Activated CD8-positive, alpha-beta memory T cell treated with anti-CD3 and anti-CD28 coated beads for 36 hours (primary cell): Measurements from ENCODE around the gene ELP4. TPM values are rescaled to one million over a fixed set of nuclear protein-coding genes. Genes with fewer than 3 reads are reported as not detected.

ENCODE experiments used
- CTCF ChIA-PET: fragments of 350-600 bp; sonication (Branson Sonifier 250); formaldehyde crosslinking; loops from one replicate; lab custom pipeline; 2021; ENCODE audit warnings: antibody characterized with exemption; lab: Charles Lee
- POLR2A ChIA-PET: fragments of 350-600 bp; sonication (Branson Sonifier 250); formaldehyde crosslinking; loops from one replicate; lab custom pipeline; 2021; ENCODE audit warnings: antibody characterized with exemption; lab: Charles Lee
- total RNA-seq, 2 experiments: library from RNA; stranded (reverse); gene quantifications; one replicate each; pipeline ENCODE4 v1.2.3, GENCODE V29; 2021

Gene ELP4
- total RNA-seq, 2 experiments from 2014 or later = 21.4 to 24.8 TPM

- POLR2A ChIA-PET = no interaction called here
Measured at GRCh38 chr11:31814176-31814868, 304.8 kb downstream of the ELP4 start.

DNA sequence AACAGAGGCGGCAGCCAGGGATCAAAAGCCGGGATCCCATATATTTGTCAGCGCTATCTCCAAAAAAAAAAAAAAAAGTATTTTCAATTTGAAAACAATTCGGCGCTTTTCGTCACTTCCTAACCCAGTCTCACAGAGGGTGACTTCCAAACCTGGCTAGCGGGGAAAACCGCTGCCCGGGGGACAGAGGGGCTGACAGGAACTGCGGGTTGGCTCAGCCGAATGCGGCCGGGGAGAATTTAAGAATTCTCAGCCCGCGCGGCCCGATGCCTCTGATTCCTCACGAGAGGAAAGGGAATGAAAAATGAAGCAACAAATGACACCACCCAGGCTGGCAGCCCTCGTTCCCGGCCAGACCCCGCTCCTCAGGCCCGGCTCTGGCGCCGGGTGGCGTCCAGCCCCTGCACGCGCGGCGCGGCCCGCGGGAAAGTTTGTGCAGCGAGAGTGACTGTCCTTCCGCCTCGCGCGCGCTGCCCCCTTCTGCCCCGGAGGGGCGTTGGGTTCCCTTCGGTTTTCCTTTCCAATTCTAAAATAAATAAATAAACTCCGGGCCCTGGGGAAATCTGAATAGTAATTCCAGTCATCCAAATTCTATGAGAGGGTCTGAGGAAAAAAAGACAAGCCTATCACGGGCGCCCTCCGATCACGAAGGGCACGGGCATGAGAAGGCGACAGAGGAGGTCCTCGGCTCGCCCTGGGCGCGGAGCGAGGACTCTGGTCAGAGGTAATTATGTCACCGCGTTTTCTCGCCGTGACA is 306.3 kb downstream of the ELP4 start:
- ChIA-PET CTCF (interaction anchor here (0.7 kb wide), 1 partner anchor 236 kb away, joined by 5 read pairs; no protein-coding TSS in a partner anchor), POLR2A (no interaction called here)

More at GRCh38 chr11:31814176-31814868, 304.8 kb downstream of the ELP4 start:
- CTCF ChIA-PET = no interaction called here

- CTCF ChIA-PET = no interaction called here
- POLR2A ChIA-PET = no interaction called here
Measured at GRCh38 chr11:31816468-31817053, 307.0 kb downstream of the ELP4 start.

GRCh38 chr11:31817054-31817620 is 307.6 kb downstream of the ELP4 start:
- ChIA-PET CTCF (no interaction called here), POLR2A (no interaction called here)

DNA sequence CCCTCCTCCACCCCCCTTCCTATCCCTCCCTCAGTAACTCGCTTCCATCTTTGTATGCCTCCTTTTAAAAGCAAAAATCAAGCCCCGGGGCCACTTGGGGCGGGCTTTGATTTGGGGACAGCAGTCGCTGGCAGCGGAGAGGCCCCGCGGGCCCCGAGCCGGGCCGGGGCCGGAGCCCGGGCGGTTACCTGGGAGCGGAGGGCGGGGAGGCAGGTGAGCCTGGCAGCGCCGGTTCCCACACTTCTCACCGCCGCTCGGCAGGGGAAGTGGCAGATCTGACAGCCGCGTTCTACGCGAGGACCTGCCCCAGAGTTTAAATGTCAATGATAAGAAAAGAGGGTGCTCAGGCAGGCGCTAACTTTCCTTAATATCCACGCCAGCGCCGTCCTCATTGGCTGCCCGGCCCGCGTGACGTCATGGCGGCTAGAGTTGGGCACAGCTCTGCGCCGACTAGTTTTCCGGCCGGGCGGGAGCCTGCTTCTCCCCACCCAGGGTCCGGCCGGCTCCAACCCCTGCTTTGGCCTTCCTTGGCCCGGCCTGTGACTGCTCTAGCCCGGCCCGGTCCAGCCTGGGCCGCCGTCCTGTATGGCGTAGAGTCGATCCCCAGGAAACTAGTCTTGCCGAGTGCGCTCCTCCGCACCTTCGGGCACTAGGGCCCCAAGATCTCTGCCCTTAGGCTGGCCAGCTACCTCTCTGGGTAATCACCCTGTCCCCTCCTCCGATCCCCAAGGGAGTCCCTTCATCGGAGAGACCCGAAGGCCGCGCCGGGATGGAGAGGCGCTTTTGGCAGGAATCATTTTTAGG is 308.3 kb downstream of the ELP4 start:
- CTCF ChIA-PET = no interaction called here
- POLR2A ChIA-PET = no interaction called here

- ChIA-PET POLR2A (no interaction called here), CTCF (no interaction called here)
Measured at GRCh38 chr11:31818425-31818755, 308.8 kb downstream of the ELP4 start.

DNA sequence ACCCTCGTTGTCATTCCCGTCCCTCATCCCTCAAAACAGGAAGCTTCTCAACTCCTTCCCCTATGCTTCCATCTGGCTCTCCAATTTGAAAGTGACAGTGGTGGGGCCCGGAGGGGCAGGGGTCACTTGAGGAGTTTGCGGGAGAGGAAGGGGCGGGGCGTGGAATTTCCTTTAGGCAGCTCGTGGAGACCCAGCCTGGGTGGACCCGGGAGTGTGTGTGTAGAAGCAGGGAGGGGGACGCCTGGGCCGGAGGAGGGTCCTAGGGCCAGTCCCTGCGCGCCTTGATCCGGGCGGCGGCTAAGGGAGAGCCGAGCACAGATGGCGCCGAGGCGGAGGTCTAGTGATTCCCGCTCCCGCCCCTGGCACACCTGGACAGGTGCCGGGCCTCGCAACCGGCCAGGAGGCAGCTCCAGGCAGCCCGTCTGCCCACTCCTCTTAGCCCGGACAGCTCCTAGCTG is 309.3 kb downstream of the ELP4 start:
- ChIA-PET CTCF (no interaction called here), POLR2A (no interaction called here)

GRCh38 chr11:31819621-31820437 is 310.3 kb downstream of the ELP4 start:
- POLR2A ChIA-PET = no interaction called here
- CTCF ChIA-PET = no interaction called here

DNA sequence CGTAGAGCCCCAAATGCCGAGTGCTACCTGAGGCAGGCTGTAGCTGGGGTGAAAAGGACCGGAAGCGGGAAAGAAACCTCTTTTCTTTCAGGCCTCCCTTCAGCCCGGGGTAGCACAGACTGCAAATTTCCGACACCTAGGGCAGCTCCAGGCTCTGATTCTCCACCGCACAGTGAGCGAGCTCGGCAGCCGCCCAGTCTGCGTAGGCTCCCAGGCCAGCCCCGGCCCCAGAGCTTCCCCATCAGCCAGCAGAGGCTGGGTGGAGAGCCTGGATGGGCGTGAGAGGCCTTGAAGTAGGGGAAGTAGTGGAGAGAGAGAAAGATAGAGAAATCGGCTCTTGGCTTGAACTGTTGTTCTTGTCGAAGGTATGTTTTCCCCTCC is 310.9 kb downstream of the ELP4 start:
- ChIA-PET POLR2A (no interaction called here), CTCF (no interaction called here)

GRCh38 chr11:31821235-31821764 is 311.7 kb downstream of the ELP4 start:
- CTCF ChIA-PET = no interaction called here
- POLR2A ChIA-PET = no interaction called here

DNA sequence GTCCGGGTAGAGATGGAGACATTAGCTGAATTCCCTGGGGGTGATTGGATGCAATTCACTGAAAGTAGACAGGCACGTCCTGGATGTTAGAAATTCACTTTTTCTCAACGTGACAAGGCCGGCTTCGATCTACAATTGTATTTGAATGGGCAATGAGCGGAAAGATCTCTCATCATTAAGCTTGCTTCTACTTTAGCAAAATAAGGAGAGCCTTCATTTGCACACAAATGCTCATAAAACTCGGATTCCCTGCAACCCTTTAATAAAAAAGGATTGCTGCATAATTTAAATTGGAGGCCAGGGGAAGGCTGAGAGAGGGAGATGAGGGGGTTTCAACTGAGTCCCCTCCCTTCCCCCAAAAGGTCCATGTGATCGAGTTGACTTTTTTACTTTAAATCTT is 312.2 kb downstream of the ELP4 start:
- ChIA-PET POLR2A (no interaction called here), CTCF (interaction anchor here (0.7 kb wide), 1 partner anchor 21 kb away, joined by 3 read pairs; no protein-coding TSS in a partner anchor)

DNA sequence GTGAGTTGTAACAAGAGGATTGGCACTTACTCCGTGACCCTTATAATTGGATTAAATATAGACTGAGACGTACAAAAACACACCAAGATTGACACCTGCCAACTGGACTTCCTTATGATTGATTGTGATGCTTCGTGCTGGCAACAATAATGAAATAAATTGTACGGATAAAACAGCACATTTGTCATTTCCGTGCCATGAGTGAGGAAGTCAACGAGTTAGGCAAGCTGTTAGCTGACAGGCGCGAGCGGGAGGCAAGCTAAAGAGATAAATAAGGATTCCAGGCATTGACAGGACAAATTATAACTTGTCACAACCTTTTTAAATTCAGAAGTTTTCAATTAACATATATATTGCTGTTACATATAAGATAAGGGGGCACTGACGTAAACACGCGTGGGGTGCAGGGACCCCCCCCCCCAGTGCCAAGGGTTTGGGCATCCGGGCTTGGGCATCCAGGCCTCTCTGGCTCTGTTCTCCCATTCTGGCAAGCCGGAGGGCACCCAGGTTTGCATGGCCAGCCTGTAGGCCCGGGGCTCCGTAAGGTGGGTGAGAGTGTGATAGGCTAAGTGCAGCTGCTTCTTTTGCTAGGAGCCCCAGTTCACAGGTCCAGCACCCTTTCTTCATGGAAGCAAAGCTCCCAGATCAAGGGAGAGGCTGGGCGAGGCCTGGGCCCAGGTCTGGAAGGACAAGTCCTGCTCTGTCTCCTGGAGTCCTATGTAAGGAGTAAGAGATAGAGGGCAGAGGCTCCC is 312.8 kb downstream of the ELP4 start:
- POLR2A ChIA-PET = no interaction called here
- CTCF ChIA-PET = interaction anchor here (0.7 kb wide), 1 partner anchor 22 kb away, joined by 3 read pairs; no protein-coding TSS in a partner anchor

- CTCF ChIA-PET = no interaction called here
- POLR2A ChIA-PET = no interaction called here
Measured at GRCh38 chr11:31822927-31823643, 313.5 kb downstream of the ELP4 start.

- CTCF ChIA-PET = no interaction called here
- POLR2A ChIA-PET = no interaction called here
Measured at GRCh38 chr11:31823644-31824331, 314.2 kb downstream of the ELP4 start.

DNA sequence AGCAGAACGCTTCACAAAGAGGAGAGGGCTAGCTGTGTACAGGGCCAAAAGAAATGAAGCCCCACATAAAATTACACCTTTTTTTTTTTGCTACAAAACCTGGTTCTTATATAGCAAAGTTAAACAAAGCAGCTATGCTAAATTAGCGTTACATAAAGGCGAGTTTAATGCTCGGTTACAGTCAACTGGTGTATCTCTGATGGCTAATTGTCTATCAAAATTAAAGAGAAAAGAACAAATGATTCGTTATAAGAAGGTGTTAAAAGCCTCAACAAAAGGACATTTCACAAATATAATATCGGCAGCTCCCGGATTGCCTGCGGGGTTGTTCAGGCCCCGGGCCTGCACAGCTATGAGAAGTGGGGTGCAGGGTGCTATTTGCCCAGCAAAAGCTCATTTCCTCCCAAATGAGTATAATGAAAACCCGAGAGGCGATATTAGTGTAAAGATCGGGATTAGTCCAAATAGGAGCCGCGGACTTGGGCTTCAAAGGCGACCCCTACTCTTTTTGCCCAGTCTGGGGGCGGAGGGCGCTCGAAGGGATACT is 314.8 kb downstream of the ELP4 start:
- POLR2A ChIA-PET = no interaction called here
- CTCF ChIA-PET = no interaction called here
